Ovary (tissue), 3 donors: Measurements from ENCODE around the gene CYSTM1.

Experiments
- POLR2A ChIP-seq: fragments of 450-650 bp; IDR thresholded peaks from one replicate; pipeline ENCODE4 v1.6.1; 2017; ENCODE audit warnings: antibody characterized with exemption, mild to moderate bottlenecking, moderate library complexity
- TF ChIP-seq, protein P1 (sequence below), 3 donors: fragments of 450-650 bp in 2 of 3; fragments of 200-600 bp in 1 of 3; IDR thresholded peaks; one replicate each; pipeline versions ENCODE4 v1.5.1 to v1.8.0; 2016 to 2022; ENCODE audit warnings: antibody characterized with exemption in 3 of 3, mild to moderate bottlenecking in 1 of 3
- donor health status: DM: no; HTN: no; CAD: no.

DNA sequence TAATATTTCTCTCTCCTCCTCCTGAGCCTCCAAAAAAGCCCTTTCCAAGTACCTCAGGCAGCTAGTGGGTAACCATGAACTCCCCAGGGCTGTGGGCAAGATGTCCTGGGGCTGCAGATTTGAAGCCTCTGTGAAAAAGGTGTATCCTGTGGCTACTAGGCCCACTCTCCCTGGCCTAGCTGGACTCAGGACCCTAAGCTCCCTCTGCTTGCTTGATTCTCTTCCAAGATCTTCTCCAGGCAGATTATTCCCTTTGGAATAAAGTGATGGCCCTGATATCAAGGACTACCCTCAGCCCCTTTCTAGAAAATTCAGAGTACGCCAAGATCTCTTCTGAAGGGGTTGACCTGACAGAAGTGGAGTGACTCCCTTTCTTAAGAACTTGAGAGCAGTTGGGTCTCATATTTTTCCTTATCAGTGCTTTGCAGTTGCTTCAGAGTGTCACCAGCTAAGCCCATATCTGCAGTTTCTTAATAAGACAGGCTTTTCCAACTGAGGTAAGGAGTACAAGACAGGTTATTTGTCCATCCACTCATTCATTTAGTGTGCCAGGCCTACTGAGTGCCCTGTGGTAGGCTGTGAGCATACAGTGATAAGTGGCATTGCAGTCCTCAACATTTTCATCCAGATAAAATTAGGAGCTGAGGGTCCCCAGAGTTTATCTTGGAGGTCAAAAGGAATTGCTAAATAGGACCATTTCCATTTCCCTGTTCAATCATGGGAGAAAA is 42.5 kb downstream of the CYSTM1 start:
- TF ChIP-seq, protein P1, sequence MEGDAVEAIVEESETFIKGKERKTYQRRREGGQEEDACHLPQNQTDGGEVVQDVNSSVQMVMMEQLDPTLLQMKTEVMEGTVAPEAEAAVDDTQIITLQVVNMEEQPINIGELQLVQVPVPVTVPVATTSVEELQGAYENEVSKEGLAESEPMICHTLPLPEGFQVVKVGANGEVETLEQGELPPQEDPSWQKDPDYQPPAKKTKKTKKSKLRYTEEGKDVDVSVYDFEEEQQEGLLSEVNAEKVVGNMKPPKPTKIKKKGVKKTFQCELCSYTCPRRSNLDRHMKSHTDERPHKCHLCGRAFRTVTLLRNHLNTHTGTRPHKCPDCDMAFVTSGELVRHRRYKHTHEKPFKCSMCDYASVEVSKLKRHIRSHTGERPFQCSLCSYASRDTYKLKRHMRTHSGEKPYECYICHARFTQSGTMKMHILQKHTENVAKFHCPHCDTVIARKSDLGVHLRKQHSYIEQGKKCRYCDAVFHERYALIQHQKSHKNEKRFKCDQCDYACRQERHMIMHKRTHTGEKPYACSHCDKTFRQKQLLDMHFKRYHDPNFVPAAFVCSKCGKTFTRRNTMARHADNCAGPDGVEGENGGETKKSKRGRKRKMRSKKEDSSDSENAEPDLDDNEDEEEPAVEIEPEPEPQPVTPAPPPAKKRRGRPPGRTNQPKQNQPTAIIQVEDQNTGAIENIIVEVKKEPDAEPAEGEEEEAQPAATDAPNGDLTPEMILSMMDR (IDR thresholded peaks at IDR 0.05): no peak
- TF ChIP-seq POLR2A: no peak
